Mucosa of stomach (tissue), 1 donor: ENCODE results near the gene PLA2G2F.

Source experiments
- H3K27me3 ChIP-seq: one replicate; pipeline ENCODE4 v1.7.0; 2013; ENCODE audit warnings: mild to moderate bottlenecking, low read length; ENCODE audit not compliant: control insufficient read depth, insufficient read depth
- H3K36me3 ChIP-seq: one replicate; pipeline ENCODE4 v1.7.0; 2013; ENCODE audit warnings: low read length; ENCODE audit not compliant: control insufficient read depth, insufficient read depth
- H3K4me1 ChIP-seq: one replicate; pipeline ENCODE4 v1.7.0; 2013; ENCODE audit warnings: mild to moderate bottlenecking, low read length; ENCODE audit not compliant: control insufficient read depth, insufficient read depth
- H3K4me3 ChIP-seq: one replicate; pipeline ENCODE4 v1.7.0; 2013; ENCODE audit warnings: low read length
- H3K9ac ChIP-seq: one replicate; pipeline ENCODE4 v1.7.0; 2013; ENCODE audit warnings: mild to moderate bottlenecking, low read length, moderate library complexity
- H3K9me3 ChIP-seq: one replicate; pipeline ENCODE4 v1.7.0; 2013; ENCODE audit warnings: mild to moderate bottlenecking, low read length, moderate library complexity; ENCODE audit not compliant: control insufficient read depth
- donor health status: Pancreatic carcinoma.

The PLA2G2F gene, protein sequence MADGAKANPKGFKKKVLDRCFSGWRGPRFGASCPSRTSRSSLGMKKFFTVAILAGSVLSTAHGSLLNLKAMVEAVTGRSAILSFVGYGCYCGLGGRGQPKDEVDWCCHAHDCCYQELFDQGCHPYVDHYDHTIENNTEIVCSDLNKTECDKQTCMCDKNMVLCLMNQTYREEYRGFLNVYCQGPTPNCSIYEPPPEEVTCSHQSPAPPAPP

DNA sequence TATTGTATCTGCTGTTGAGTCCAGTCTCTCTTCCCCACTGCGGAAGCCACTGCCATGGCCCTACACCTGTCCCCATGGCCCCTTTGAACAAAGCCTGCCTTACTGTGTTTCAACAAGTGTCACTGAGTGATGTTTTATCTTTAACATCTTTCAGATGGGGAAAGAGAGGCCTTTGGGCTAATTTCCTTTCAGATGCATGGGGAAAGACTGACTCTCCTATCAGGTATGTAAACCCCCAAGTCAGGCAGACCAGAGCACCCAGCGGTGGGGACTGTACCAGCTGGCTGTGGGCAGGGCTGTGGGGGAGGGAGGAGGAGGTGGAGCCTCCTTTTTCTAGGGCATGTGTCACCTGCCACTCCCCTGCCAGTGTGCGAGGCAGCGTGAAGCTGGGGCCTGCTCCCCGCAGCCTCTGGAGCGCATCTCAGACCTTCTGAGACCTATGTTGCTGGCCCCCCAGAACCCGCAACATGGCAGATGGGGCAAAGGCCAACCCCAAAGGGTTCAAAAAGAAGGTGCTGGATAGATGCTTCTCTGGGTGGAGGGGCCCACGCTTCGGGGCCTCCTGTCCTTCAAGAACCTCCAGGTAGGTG is at the start of gene PLA2G2F:
Gene PLA2G2F (plus strand): TSS at position 363 of the 590 bp plus-strand sequence. CDS start 105 bp downstream, at position 468.
- no peak within 1 kb of the TSS for H3K9ac ChIP-seq
- peaks cover 11% of the 10 kb centered on the region for H3K4me1 ChIP-seq
- H3K4me3 ChIP-seq = no peak within 1 kb of the TSS
- H3K36me3 ChIP-seq = no peaks in the 10 kb centered on the region
- H3K27me3 ChIP-seq = peaks cover 3% of the 10 kb centered on the region
- H3K9me3 ChIP-seq = no peaks in the 10 kb centered on the region

DNA sequence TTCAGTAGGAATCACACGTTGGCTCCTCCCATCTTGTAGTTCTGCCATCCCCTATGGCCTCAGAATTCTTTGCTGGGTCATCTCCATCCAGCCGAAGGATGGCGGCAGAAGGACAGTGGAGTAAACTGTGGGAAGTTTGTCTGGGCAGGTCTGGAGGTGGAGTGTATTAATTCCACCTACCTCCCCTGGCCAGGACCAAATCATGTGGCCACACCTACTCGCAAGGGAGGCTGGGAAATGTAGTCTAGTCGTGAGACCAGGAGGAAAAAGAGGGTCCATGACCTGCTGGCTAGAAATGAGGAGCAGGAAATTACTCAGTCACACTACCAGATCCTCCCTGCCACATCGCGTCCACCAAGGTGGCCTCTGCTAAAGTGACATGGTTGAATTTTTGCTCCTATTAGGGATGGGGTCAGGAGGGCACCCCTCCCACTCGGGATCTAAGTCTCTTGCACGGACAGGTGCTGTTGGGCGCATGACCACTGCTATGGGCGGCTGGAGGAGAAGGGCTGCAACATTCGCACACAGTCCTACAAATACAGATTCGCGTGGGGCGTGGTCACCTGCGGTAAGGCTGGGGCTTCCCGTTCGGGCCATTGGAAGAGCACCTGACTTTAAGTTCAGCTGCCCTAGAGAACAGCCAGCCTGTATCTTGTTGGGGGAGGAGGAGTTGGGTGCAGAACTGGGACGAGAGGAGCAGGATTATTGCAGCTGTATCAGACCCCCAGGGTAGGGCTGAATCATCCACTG is 49.6 kb upstream of the PLA2G2F start:
- no peak overlapping the region for H3K9ac ChIP-seq
- no peak overlapping the region for H3K4me3 ChIP-seq
- no peaks in the 10 kb centered on the region for H3K9me3 ChIP-seq
- H3K36me3 ChIP-seq = no peaks in the 10 kb centered on the region
- no peaks in the 10 kb centered on the region for H3K4me1 ChIP-seq
- no peaks in the 10 kb centered on the region for H3K27me3 ChIP-seq

DNA sequence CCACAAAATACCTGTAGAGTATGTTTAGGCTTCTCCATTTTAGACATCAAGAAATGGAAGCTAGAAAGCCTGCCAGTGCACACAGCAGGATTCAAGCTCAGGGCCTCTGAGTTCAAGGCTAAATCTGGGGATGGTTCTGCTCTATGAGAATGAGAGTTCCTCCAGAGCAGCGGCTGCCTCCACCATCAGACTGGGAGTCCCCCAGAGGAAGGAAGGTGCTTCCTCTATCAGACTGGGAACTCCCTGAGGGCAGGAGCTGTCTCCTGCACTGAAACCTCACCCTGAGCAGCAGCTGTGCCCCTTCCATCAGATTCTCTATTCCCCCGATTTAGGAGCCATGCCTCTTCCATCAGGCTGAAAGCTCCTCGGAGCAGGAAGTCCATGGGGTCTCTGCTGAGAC is 49.0 kb upstream of the PLA2G2F start:
- Histone ChIP-seq H3K27me3 (no peaks in the 10 kb centered on the region), H3K9me3 (no peaks in the 10 kb centered on the region), H3K9ac (no peak overlapping the region)

DNA sequence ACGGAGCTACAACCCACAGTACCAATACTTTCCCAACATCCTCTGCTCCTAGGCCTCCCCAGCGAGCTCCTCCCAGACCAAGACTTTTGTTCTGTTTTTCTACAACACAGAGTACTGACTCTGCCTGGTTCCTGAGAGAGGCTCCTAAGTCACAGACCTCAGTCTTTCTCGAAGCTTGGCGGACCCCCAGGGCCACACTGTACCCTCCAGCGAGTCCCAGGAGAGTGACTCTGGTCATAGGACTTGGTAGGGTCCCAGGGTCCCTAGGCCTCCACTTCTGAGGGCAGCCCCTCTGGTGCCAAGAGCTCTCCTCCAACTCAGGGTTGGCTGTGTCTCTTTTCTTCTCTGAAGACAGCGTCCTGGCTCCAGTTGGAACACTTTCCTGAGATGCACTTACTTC is 48.5 kb upstream of the PLA2G2F start:
- Histone ChIP-seq H3K4me3 (no peak overlapping the region), H3K4me1 (no peaks in the 10 kb centered on the region), H3K36me3 (no peaks in the 10 kb centered on the region), H3K27me3 (no peaks in the 10 kb centered on the region), H3K9me3 (no peaks in the 10 kb centered on the region), H3K9ac (no peak overlapping the region)

More for the DNA sequence above, 49.0 kb upstream of the PLA2G2F start:
- no peaks in the 10 kb centered on the region for H3K4me1 ChIP-seq
- no peaks in the 10 kb centered on the region for H3K36me3 ChIP-seq
- no peak overlapping the region for H3K4me3 ChIP-seq

DNA sequence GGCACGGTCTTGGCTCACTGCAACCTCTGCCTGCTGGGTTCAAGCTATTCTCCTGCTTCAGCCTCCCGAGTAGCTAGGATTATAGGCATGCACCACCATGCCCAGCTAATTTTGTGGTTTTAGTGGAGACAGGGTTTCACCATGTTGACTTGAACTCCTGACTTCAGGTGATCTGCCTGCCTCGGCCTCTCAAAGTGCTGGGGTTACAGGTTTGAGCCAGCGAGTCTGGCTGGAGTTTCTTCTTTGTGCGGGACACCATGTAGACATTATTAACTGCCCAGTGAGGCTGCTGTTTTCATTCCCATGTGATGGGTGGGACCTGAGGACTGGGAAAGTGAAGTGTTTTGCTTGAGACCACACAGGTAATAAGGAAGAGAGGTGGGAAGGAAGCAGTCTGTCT is 45.8 kb upstream of the PLA2G2F start:
- Histone ChIP-seq H3K36me3 (no peaks in the 10 kb centered on the region), H3K27me3 (no peaks in the 10 kb centered on the region), H3K9ac (no peak overlapping the region), H3K4me1 (no peaks in the 10 kb centered on the region), H3K9me3 (no peaks in the 10 kb centered on the region), H3K4me3 (no peak overlapping the region)

DNA sequence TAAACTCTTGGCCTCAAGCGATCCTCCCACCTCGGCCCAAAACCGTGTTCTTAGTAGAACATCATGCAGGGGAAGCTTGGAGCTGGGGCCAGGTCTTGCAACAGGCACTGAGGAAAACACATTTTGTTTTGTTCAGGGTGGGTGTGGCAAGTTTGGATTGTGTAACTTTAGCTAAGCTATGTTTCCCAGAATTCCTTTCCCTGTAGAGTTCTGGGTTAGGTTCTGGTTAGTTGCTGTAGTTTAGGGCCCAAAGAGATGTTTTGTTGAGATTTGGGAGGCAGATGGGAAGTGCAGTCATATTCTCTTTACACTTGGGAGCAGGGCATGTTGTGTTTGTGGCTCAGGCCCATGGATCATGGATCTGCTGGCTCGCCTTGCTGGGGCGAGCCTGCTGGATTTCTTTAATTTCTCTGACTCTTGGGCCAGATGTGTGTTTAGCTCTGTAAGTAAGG is 45.2 kb upstream of the PLA2G2F start:
- no peaks in the 10 kb centered on the region for H3K9me3 ChIP-seq
- H3K4me1 ChIP-seq = no peaks in the 10 kb centered on the region
- no peaks in the 10 kb centered on the region for H3K36me3 ChIP-seq
- no peak overlapping the region for H3K4me3 ChIP-seq
- H3K27me3 ChIP-seq = no peaks in the 10 kb centered on the region
- H3K9ac ChIP-seq = no peak overlapping the region

DNA sequence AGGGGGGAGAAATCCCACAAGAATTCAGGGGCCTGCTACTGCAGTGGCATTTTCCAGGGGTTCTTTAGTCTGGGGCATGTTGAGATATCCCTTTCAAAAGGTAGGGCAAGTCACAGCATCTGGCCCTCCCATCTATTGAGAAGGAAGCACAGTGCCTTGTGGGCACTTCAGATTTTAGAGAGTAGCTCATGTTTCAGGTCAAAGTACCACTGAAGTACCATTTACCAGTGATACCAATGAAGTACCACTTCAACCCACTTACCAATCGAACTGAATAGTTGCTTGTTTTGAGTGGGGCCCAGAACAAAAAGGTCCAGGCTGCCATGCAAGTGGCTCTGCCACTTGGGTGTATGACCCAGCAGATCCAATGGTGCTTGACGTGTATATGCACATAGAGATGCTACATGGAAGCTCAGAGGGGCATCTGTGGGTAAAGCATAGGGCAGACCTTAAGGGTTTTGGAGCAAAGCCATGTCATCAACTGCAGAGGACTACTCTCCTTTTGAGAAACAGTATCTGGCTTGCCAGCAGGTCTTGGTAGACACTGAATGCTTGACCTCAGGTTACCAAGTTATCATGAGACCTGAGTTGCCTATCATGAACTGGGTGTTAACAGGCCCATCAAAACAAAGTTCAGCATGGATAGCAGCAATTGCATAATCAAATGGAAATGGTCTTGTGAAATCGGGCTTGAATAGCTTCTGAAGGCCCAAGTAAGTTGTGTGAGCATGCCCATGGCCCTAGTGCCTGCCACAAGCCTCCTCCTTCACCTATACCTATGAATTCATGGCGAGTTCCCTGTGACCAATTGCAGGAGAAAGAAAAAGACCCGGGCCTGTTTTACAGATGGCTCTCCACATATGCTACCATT is 43.3 kb upstream of the PLA2G2F start:
- H3K9me3 ChIP-seq = no peaks in the 10 kb centered on the region
- H3K4me3 ChIP-seq = no peak overlapping the region
- no peaks in the 10 kb centered on the region for H3K27me3 ChIP-seq
- no peaks in the 10 kb centered on the region for H3K4me1 ChIP-seq
- no peak overlapping the region for H3K9ac ChIP-seq
- no peaks in the 10 kb centered on the region for H3K36me3 ChIP-seq

DNA sequence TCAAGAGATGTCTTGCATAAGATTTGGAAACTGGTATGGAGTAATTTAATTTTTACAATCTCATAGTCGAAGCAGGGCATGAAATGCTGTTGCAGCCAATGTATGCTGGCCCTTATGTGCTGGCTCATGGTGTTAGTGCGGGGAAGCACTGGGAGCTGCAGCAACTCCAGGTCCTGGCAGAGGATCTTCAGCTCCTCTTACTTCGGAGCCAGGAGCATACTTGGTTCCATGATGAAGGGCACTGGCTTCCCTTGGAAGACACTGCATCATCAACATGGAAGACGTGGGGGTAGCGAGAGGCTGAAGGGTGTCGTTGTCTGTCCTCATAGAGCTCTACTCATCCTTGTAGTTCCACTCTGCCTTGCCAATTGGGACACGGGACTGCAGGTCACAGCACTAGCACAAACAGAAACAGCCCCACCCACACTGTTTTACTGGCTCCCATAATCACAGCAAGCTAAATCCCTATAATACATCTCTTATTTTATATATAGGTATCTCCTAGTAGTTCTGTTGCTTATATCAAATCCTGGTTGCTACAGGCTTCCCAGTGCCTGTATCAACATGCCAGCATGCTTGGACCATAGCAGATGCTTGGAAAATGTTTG is 42.2 kb upstream of the PLA2G2F start:
- Histone ChIP-seq H3K4me3 (no peak overlapping the region), H3K9me3 (no peaks in the 10 kb centered on the region), H3K27me3 (no peaks in the 10 kb centered on the region), H3K9ac (no peak overlapping the region), H3K4me1 (no peaks in the 10 kb centered on the region), H3K36me3 (no peaks in the 10 kb centered on the region)

DNA sequence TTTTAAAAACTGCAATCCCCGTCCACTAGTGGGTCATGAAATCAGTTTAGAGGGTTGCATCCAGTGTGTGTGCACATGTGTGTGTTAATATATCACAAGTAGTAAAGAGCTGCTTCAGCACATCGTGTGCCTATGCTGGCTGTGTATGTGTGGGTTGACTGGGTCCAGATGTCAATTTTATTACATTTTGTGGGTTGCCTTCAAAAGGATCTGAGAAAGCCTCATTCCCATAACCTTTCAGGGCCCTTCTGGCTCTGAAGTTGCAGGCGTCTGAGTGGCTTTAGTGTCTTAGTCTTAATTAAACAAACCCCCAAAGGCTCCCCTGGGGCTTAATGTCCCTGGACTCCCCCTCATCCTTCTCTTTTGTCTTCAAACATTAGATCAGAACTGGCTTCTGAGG is 39.6 kb upstream of the PLA2G2F start:
- Histone ChIP-seq H3K4me1 (no peaks in the 10 kb centered on the region), H3K9ac (no peak overlapping the region), H3K36me3 (no peaks in the 10 kb centered on the region), H3K27me3 (no peaks in the 10 kb centered on the region), H3K9me3 (no peaks in the 10 kb centered on the region), H3K4me3 (no peak overlapping the region)

DNA sequence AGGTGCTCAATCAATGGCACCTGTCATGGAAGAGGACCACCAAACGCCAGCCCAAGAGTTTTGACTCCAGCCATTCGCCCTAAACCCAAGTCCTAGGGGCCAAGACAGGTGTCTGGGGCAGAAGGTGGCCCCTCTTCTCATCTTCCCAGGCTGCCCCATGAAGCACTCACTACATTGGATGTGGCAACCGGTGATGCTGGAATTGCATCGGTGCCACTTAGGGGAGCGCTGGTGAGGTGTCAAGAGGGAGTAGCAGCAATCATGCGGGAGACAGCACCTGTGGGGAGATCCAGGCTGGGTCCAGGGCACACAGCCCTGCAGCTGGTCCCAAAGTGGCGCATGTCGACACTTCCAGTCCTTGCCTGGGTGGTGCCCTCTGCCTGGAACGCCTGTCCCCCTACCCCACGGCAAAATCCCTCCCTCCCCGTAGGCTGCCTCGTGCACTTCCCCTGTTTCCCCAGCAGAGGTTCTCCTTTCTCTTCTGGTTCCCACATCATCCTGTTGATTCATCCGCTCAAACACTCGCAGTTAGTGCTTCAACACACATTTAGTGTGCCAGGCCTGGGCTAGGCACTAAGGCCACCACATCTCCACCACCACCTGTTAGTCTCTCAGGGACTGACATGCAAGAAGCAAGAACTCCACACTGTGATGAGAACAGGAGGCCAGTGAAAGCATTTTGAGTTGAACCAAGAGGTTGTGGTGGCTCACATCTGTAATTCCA is 38.3 kb upstream of the PLA2G2F start:
- H3K36me3 ChIP-seq = no peaks in the 10 kb centered on the region
- no peak overlapping the region for H3K9ac ChIP-seq
- H3K27me3 ChIP-seq = no peaks in the 10 kb centered on the region
- H3K9me3 ChIP-seq = no peaks in the 10 kb centered on the region
- no peak overlapping the region for H3K4me3 ChIP-seq
- no peaks in the 10 kb centered on the region for H3K4me1 ChIP-seq

DNA sequence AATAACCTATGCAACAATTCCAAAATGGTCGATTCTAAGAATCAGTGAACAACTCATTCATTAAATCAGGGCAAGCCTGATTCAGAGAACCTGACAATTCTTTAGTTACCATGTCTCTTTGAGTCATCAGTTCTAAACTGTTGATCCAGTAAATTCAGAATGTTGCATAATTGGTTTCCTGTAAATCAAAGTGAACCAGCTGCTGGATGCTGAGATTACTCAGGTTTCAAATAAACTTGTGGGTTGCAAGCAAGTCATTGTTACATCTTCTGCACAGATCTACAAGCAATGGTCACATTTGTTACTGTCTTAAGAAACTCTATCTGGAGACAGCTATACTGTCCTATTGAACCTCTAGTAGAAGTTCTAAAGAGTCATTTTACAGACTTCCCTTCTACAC is 36.2 kb upstream of the PLA2G2F start:
- Histone ChIP-seq H3K9me3 (no peaks in the 10 kb centered on the region), H3K36me3 (no peaks in the 10 kb centered on the region), H3K4me1 (no peaks in the 10 kb centered on the region), H3K27me3 (no peaks in the 10 kb centered on the region), H3K9ac (no peak overlapping the region), H3K4me3 (no peak overlapping the region)
